Measurements from ENCODE around the gene LRTM1. TPM values are rescaled to one million over a fixed set of nuclear protein-coding genes. Genes with fewer than 3 reads are reported as not detected.

The LRTM1 gene
- total RNA-seq, 4 donors from 2014 or later: not detected

- no peaks in the 10 kb centered on the region for H3K9me3 ChIP-seq
- no peak for TF ChIP-seq CTCF (IDR thresholded peaks at IDR 0.05)
- no peak for TF ChIP-seq POLR2A (IDR thresholded peaks at IDR 0.05)
- H3K27ac ChIP-seq: no peak overlapping the region
- no peaks in the 10 kb centered on the region for H3K4me1 ChIP-seq
- H3K4me3 ChIP-seq: no peak overlapping the region
- intact Hi-C loops (cut with DNase I; ENCODE audit: low total_unique reads): no loop called here
- H3K36me3 ChIP-seq: no peaks in the 10 kb centered on the region
- DNase-seq: no peak
- no peaks in the 10 kb centered on the region for H3K27me3 ChIP-seq
Measured at GRCh38 chr3:54967731-54968161, 39.9 kb upstream of the LRTM1 start.

- no peaks in the 10 kb centered on the region for H3K9me3 ChIP-seq
- DNase-seq: no peak
- no peak for TF ChIP-seq CTCF (IDR thresholded peaks at IDR 0.05)
- no peak for TF ChIP-seq POLR2A (IDR thresholded peaks at IDR 0.05)
- no peak overlapping the region for H3K27ac ChIP-seq
- intact Hi-C loops (cut with DNase I; ENCODE audit: low total_unique reads): no loop called here
- no peaks in the 10 kb centered on the region for H3K36me3 ChIP-seq
- no peak overlapping the region for H3K4me3 ChIP-seq
- H3K4me1 ChIP-seq: no peaks in the 10 kb centered on the region
- H3K27me3 ChIP-seq: no peaks in the 10 kb centered on the region
Measured at GRCh38 chr3:54966979-54967378, 39.1 kb upstream of the LRTM1 start.

DNA sequence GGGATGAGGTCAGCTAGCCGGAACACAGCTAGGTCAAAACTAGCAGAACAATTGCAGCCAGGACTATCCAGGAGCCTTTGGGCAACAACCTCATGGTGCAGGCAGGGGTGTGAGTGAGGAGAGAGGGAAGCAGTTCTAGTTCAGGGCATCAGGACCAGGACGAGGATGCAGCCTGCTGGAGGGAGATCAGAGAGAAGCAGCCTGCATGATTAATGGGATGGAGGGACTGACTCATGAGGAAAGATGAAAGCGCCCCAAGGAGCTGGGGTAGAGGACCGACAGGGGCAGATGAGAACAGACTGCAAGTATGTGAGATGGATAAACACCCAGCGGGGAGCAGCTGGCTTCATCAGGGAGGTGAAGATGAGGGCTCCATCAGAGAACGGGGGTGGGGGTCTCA is 37.9 kb upstream of the LRTM1 start:
- Histone ChIP-seq H3K4me3 (no peak overlapping the region), H3K4me1 (no peaks in the 10 kb centered on the region), H3K9me3 (no peaks in the 10 kb centered on the region), H3K27ac (no peak overlapping the region), H3K36me3 (no peaks in the 10 kb centered on the region), H3K27me3 (no peaks in the 10 kb centered on the region)
- peak in 1 of 2 donors; percentile 23 for DNase-seq
- TF ChIP-seq POLR2A (IDR thresholded peaks at IDR 0.05) (no peak), CTCF (IDR thresholded peaks at IDR 0.05) (no peak)
- intact Hi-C loops (cut with DNase I; ENCODE audit: low total_unique reads): no loop called here

- no peak for TF ChIP-seq POLR2A (IDR thresholded peaks at IDR 0.05)
- no peak for TF ChIP-seq CTCF (IDR thresholded peaks at IDR 0.05)
- intact Hi-C loops (cut with DNase I; ENCODE audit: low total_unique reads): no loop called here
- no peaks in the 10 kb centered on the region for H3K4me1 ChIP-seq
Measured at GRCh38 chr3:54964081-54964480, 36.2 kb upstream of the LRTM1 start.

GRCh38 chr3:54963641-54964040 is 35.8 kb upstream of the LRTM1 start:
- H3K4me3 ChIP-seq: no peak overlapping the region
- no peaks in the 10 kb centered on the region for H3K9me3 ChIP-seq
- H3K27me3 ChIP-seq: no peaks in the 10 kb centered on the region
- no peaks in the 10 kb centered on the region for H3K36me3 ChIP-seq
- H3K4me1 ChIP-seq: no peaks in the 10 kb centered on the region
- DNase-seq: no peak
- H3K27ac ChIP-seq: no peak overlapping the region
- intact Hi-C loops (cut with DNase I; ENCODE audit: low total_unique reads): no loop called here
- TF ChIP-seq CTCF (IDR thresholded peaks at IDR 0.05) (no peak), POLR2A (IDR thresholded peaks at IDR 0.05) (no peak)

More at GRCh38 chr3:54964081-54964480, 36.2 kb upstream of the LRTM1 start:
- Histone ChIP-seq H3K4me3 (no peak overlapping the region), H3K36me3 (no peaks in the 10 kb centered on the region), H3K27me3 (no peaks in the 10 kb centered on the region), H3K27ac (no peak overlapping the region), H3K9me3 (no peaks in the 10 kb centered on the region)
- DNase-seq: no peak

All from uterus (tissue), 4 donors.